HepG2 (cell line): ENCODE measurements around the gene TTLL4. TPM values are rescaled to one million over a fixed set of nuclear protein-coding genes. Genes with fewer than 3 reads are reported as not detected.

Experiments
- ATF7-NPFF ChIP-seq: sonication (generic); formaldehyde crosslinking; IDR thresholded peaks from 2 replicates; pipeline ENCODE4 v1.8.1; 2023; ENCODE audit warnings: mild to moderate bottlenecking, low read depth, missing genetic modification reagents, moderate library complexity
- BRD4 ChIP-seq: sonication (generic); formaldehyde crosslinking; IDR thresholded peaks from 2 replicates; pipeline ENCODE4 v1.4.0; 2020; ENCODE audit warnings: missing genetic modification reagents
- CBFB ChIP-seq: sonication (generic); formaldehyde crosslinking; IDR thresholded peaks from 2 replicates; pipeline ENCODE4 v1.4.0; 2020; ENCODE audit warnings: missing genetic modification reagents
- DNMT3B ChIP-seq: conservative IDR thresholded peaks from 2 replicates; pipeline ENCODE4 v1.6.1; 2016; ENCODE audit warnings: missing biosample characterization, control low read depth
- DZIP1 ChIP-seq: sonication (generic); formaldehyde crosslinking; IDR thresholded peaks from 2 replicates; pipeline ENCODE4 v1.5.0; 2020; ENCODE audit warnings: mild to moderate bottlenecking, missing genetic modification reagents
- GPBP1L1 ChIP-seq: sonication (generic); formaldehyde crosslinking; IDR thresholded peaks from 2 replicates; pipeline ENCODE4 v1.5.0; 2020; ENCODE audit warnings: mild to moderate bottlenecking, missing genetic modification reagents
- KDM5B ChIP-seq: sonication (generic); formaldehyde crosslinking; IDR thresholded peaks from 2 replicates; pipeline ENCODE4 v1.4.0; 2020; ENCODE audit warnings: missing genetic modification reagents, mild to moderate bottlenecking, borderline replicate concordance
- KLF11 ChIP-seq: IDR thresholded peaks from 2 replicates; pipeline ENCODE4 v1.6.1; 2016; ENCODE audit warnings: missing compliant biosample characterization
- MLXIP ChIP-seq: sonication (generic); formaldehyde crosslinking; IDR thresholded peaks from 2 replicates; pipeline ENCODE4 v1.9.0; 2021; ENCODE audit warnings: missing genetic modification reagents, borderline replicate concordance
- NFIB ChIP-seq: sonication (generic); formaldehyde crosslinking; IDR thresholded peaks from 2 replicates; pipeline ENCODE4 v1.9.0; 2021; ENCODE audit warnings: missing genetic modification reagents, mild to moderate bottlenecking, borderline replicate concordance
- RARG ChIP-seq: sonication (generic); formaldehyde crosslinking; IDR thresholded peaks from 2 replicates; pipeline ENCODE4 v1.4.0; 2020; ENCODE audit warnings: low read depth, mild to moderate bottlenecking, missing genetic modification reagents
- RBM39 ChIP-seq: fragments of 200-400 bp; formaldehyde crosslinking; IDR thresholded peaks from one replicate; pipeline ENCODE4 v1.6.1; 2018; ENCODE audit warnings: antibody characterized with exemption, mild to moderate bottlenecking, low read depth, low read length; ENCODE audit not compliant: poor library complexity, severe bottlenecking
- RXRA ChIP-seq: sonication (generic); formaldehyde crosslinking; IDR thresholded peaks from 2 replicates; pipeline ENCODE4 v1.5.1; 2020; ENCODE audit warnings: missing genetic modification reagents
- TOPORS ChIP-seq: sonication (generic); formaldehyde crosslinking; IDR thresholded peaks from 2 replicates; pipeline ENCODE4 v1.8.0; 2023; ENCODE audit warnings: mild to moderate bottlenecking, missing genetic modification reagents
- ZNF121 ChIP-seq: sonication (generic); formaldehyde crosslinking; IDR thresholded peaks from 2 replicates; pipeline ENCODE4 v1.5.0; 2020; ENCODE audit warnings: mild to moderate bottlenecking, missing genetic modification reagents
- ZNF124 ChIP-seq: sonication (generic); formaldehyde crosslinking; IDR thresholded peaks from 2 replicates; pipeline ENCODE4 v1.4.0; 2020; ENCODE audit warnings: missing genetic modification reagents
- ZNF24 ChIP-seq: fragments of 450-650 bp; IDR thresholded peaks from 2 replicates; pipeline ENCODE4 v1.6.1; 2017; ENCODE audit warnings: antibody characterized with exemption, mild to moderate bottlenecking
- ZNF563 ChIP-seq: sonication (generic); formaldehyde crosslinking; IDR thresholded peaks from 2 replicates; pipeline ENCODE4 v1.8.0; 2022; ENCODE audit warnings: mild to moderate bottlenecking, moderate library complexity, missing genetic modification reagents
- ZNF614 ChIP-seq: IDR thresholded peaks from 2 replicates; pipeline ENCODE4 v1.6.1; 2018; ENCODE audit warnings: missing biosample characterization, missing genetic modification reagents, inconsistent platforms, borderline replicate concordance
- ZNF709 ChIP-seq: sonication (generic); formaldehyde crosslinking; IDR thresholded peaks from 2 replicates; pipeline ENCODE4 v1.5.0; 2020; ENCODE audit warnings: mild to moderate bottlenecking, missing genetic modification reagents
- ZNF816 ChIP-seq: sonication (generic); formaldehyde crosslinking; IDR thresholded peaks from 2 replicates; pipeline ENCODE4 v1.8.0; 2022; ENCODE audit warnings: missing genetic modification reagents, mild to moderate bottlenecking, borderline replicate concordance
- ZNF883 ChIP-seq: sonication (generic); formaldehyde crosslinking; IDR thresholded peaks from 2 replicates; pipeline ENCODE4 v1.5.1; 2020; ENCODE audit warnings: mild to moderate bottlenecking, missing genetic modification reagents; ENCODE audit errors: not compliant biosample characterization
- polyA plus RNA-seq, 8 experiments: library from polyadenylated mRNA; depleted of rRNA in 3 of 8; stranded (reverse) in 7 of 8; unstranded in 1 of 8; fragments of >200 nt; fragmentation: Illumina TruSeq in 4 of 8; extraction: Trizol in 4 of 8; gene quantifications; 2 replicates each; pipeline versions ENCODE4 v1.2.1 to v1.2.3, GENCODE V29; 2011 to 2016; ENCODE audit warnings: low read depth in 4 of 8, missing spikeins in 1 of 8, mixed read lengths in 1 of 8; ENCODE audit not compliant: insufficient read depth in 1 of 8
- total RNA-seq, 5 experiments: library from RNA; depleted of rRNA; stranded (reverse); fragments of >200 nt; fragmentation: Illumina TruSeq; extraction: Trizol; gene quantifications; 2 replicates each; pipeline ENCODE4 v1.2.3, GENCODE V29; 2016; ENCODE audit warnings: low read depth in 1 of 5

TTLL4 gene
- total and polyA plus RNA-seq, 2 of the 13 experiments (the other 11 are each of a cell fraction or from before 2014, with no cell fraction given), result 77.5 to 84.6 TPM

GRCh38 chr2:218671654-218672566 lies 38.7 kb upstream of the TTLL4 start, which contains the start of the genes RNF25 and STK36 (continued):
- no peak for TF ChIP-seq DNMT3B (CRISPR knock-in tag)
- 0 out of 2 replicates have a peak, but pooled peaks have one; percentile 7 for TF ChIP-seq ZNF121
- TF ChIP-seq RXRA (CRISPR knock-in tag), result peak; percentile 63; the same call in 1 of the 2 replicates
- no peak for TF ChIP-seq MLXIP
- peak; percentile 11; the same call in 1 of the 2 replicates for TF ChIP-seq ZNF614
- TF ChIP-seq NFIB (CRISPR knock-in tag), result no peak
- peak; percentile 79 for TF ChIP-seq RBM39
- TF ChIP-seq ZNF883 (CRISPR knock-in tag), result peak; percentile 25
- TF ChIP-seq BRD4, result 0 out of 2 replicates have a peak, but pooled peaks have one; percentile 33
- no peak for TF ChIP-seq ZNF124 (CRISPR knock-in tag)
- TF ChIP-seq GPBP1L1 (CRISPR knock-in tag), result no peak
- TF ChIP-seq ZNF709 (CRISPR knock-in tag), result peak; percentile 80; the same call in 1 of the 2 replicates
- peak; percentile 46; the same call in 1 of the 2 replicates for TF ChIP-seq ZNF563 (CRISPR knock-in tag)
- TF ChIP-seq DZIP1 (CRISPR knock-in tag), result peak; percentile 72; the same call in 1 of the 2 replicates
- peak; percentile 74; the same call in 1 of the 2 replicates for TF ChIP-seq TOPORS (CRISPR knock-in tag)
- no peak for TF ChIP-seq ZNF816 (CRISPR knock-in tag)
- TF ChIP-seq ATF7-NPFF (CRISPR knock-in tag), result peak; percentile 78
- peak; percentile 71 for TF ChIP-seq KDM5B (CRISPR knock-in tag)
- no peak for TF ChIP-seq ZNF24
- TF ChIP-seq RARG (CRISPR knock-in tag), result no peak
- no peak for TF ChIP-seq KLF11 (CRISPR knock-in tag)
- peak; percentile 64; the same call in 1 of the 2 replicates for TF ChIP-seq CBFB (CRISPR knock-in tag)
